Measurements from ENCODE around the gene NISCH.

Gene NISCH

GRCh38 chr3:52490035-52490938, 34.9 kb downstream of the NISCH start:
- no peak for DNase-seq
- Histone ChIP-seq H3K4me3 (ENCODE audit: low read length) (no peak overlapping the region), H3K4me1 (ENCODE audit: low read length) (no peaks in the 10 kb centered on the region), H3K27ac (ENCODE audit: low read length) (no peak overlapping the region), H3K9me3 (replicated peaks; ENCODE audit: insufficient read depth, low read length) (no peaks in the 10 kb centered on the region), H3K36me3 (replicated peaks; ENCODE audit: insufficient read depth, low read length) (no peaks in the 10 kb centered on the region), H3K27me3 (replicated peaks; ENCODE audit: insufficient read depth, low read length) (no peaks in the 10 kb centered on the region), H2AFZ (ENCODE audit: low read length) (no peak overlapping the region), H3K79me2 (ENCODE audit: low read length) (no peaks in the 10 kb centered on the region), H3K9me2 (replicated peaks; ENCODE audit: insufficient read depth, low read length) (no peaks in the 10 kb centered on the region), H3K4me2 (ENCODE audit: low read depth, low read length) (no peak overlapping the region), H4K20me1 (ENCODE audit: insufficient read depth, low read length) (no peaks in the 10 kb centered on the region), H3F3A (ENCODE audit: insufficient read depth, low read length) (no peaks in the 10 kb centered on the region), H3K9ac (ENCODE audit: low read length) (no peak overlapping the region)
- TF ChIP-seq CTCF (IDR thresholded peaks at IDR 0.05; ENCODE audit: low read length) (no peak), EZH2 (optimal IDR thresholded peaks at IDR 0.05; ENCODE audit: low read depth, low read length) (no peak), EZH2phosphoT487 (IDR thresholded peaks at IDR 0.05; ENCODE audit: low read length) (no peak)

GRCh38 chr3:52490939-52491526, 35.6 kb downstream of the NISCH start:
- Histone ChIP-seq H3K36me3 (replicated peaks; ENCODE audit: insufficient read depth, low read length) (no peaks in the 10 kb centered on the region), H3K9me2 (replicated peaks; ENCODE audit: insufficient read depth, low read length) (no peaks in the 10 kb centered on the region), H3F3A (ENCODE audit: insufficient read depth, low read length) (no peaks in the 10 kb centered on the region), H3K9me3 (replicated peaks; ENCODE audit: insufficient read depth, low read length) (no peaks in the 10 kb centered on the region), H3K9ac (ENCODE audit: low read length) (no peak overlapping the region), H3K4me1 (ENCODE audit: low read length) (no peaks in the 10 kb centered on the region), H2AFZ (ENCODE audit: low read length) (no peak overlapping the region), H3K4me2 (ENCODE audit: low read depth, low read length) (no peak overlapping the region), H3K79me2 (ENCODE audit: low read length) (no peaks in the 10 kb centered on the region), H4K20me1 (ENCODE audit: insufficient read depth, low read length) (no peaks in the 10 kb centered on the region), H3K4me3 (ENCODE audit: low read length) (no peak overlapping the region), H3K27me3 (replicated peaks; ENCODE audit: insufficient read depth, low read length) (no peaks in the 10 kb centered on the region), H3K27ac (ENCODE audit: low read length) (no peak overlapping the region)
- TF ChIP-seq CTCF (IDR thresholded peaks at IDR 0.05; ENCODE audit: low read length) = no peak
- no peak for TF ChIP-seq EZH2 (optimal IDR thresholded peaks at IDR 0.05; ENCODE audit: low read depth, low read length)
- TF ChIP-seq EZH2phosphoT487 (IDR thresholded peaks at IDR 0.05; ENCODE audit: low read length) = no peak
- no peak for DNase-seq

- Histone ChIP-seq H3K27me3 (replicated peaks; ENCODE audit: insufficient read depth, low read length) (no peaks in the 10 kb centered on the region), H3K9ac (ENCODE audit: low read length) (no peak overlapping the region), H2AFZ (ENCODE audit: low read length) (no peak overlapping the region), H3K79me2 (ENCODE audit: low read length) (no peaks in the 10 kb centered on the region), H3K9me2 (replicated peaks; ENCODE audit: insufficient read depth, low read length) (no peaks in the 10 kb centered on the region), H3K27ac (ENCODE audit: low read length) (no peak overlapping the region), H3K4me3 (ENCODE audit: low read length) (no peak overlapping the region), H3K36me3 (replicated peaks; ENCODE audit: insufficient read depth, low read length) (no peaks in the 10 kb centered on the region), H3F3A (ENCODE audit: insufficient read depth, low read length) (no peaks in the 10 kb centered on the region), H4K20me1 (ENCODE audit: insufficient read depth, low read length) (no peaks in the 10 kb centered on the region), H3K4me2 (ENCODE audit: low read depth, low read length) (no peak overlapping the region), H3K4me1 (ENCODE audit: low read length) (no peaks in the 10 kb centered on the region), H3K9me3 (replicated peaks; ENCODE audit: insufficient read depth, low read length) (no peaks in the 10 kb centered on the region)
- TF ChIP-seq CTCF (IDR thresholded peaks at IDR 0.05; ENCODE audit: low read length) (no peak), EZH2 (optimal IDR thresholded peaks at IDR 0.05; ENCODE audit: low read depth, low read length) (no peak), EZH2phosphoT487 (IDR thresholded peaks at IDR 0.05; ENCODE audit: low read length) (no peak)
- DNase-seq = no peak
Measured at GRCh38 chr3:52492059-52492458, 36.7 kb downstream of the NISCH start.

All from MM.1S (cell line).